NCI-H82 (cell line): Measurements from ENCODE around the gene SNX13.
A peak's percentile ranks its signal among the peaks of the same experiment; 100 is the strongest.

ENCODE experiments used
- DNase-seq: peaks from one replicate; lab custom pipeline; 2025; lab: John Stamatoyannopoulos, UW

Gene SNX13

GRCh38 chr7:17947620-17948019 lies 7.3 kb upstream of the SNX13 start:
- no peak for DNase-seq

GRCh38 chr7:17946591-17946990 lies 6.3 kb upstream of the SNX13 start:
- no peak for DNase-seq

GRCh38 chr7:17944720-17945119 lies 4.4 kb upstream of the SNX13 start:
- DNase-seq: no peak

GRCh38 chr7:17943006-17943405 lies 2.7 kb upstream of the SNX13 start:
- DNase-seq: no peak

GRCh38 chr7:17942231-17942630 lies 1.9 kb upstream of the SNX13 start:
- no peak for DNase-seq

GRCh38 chr7:17940951-17941431 lies 697 bp upstream of the SNX13 start:
- DNase-seq: peak; percentile 79

- peak; percentile 58 for DNase-seq
Observed at GRCh38 chr7:17939606-17940301, 540 bp downstream of the SNX13 start.

- DNase-seq: no peak
Observed at GRCh38 chr7:17939211-17939605, 1.1 kb downstream of the SNX13 start.

- no peak for DNase-seq
Observed at GRCh38 chr7:17937506-17938120, 2.7 kb downstream of the SNX13 start.

GRCh38 chr7:17936321-17936720 lies 4.0 kb downstream of the SNX13 start:
- DNase-seq: no peak

GRCh38 chr7:17934612-17935240 lies 5.6 kb downstream of the SNX13 start:
- DNase-seq: no peak

- DNase-seq: no peak
Observed at GRCh38 chr7:17934094-17934493, 6.2 kb downstream of the SNX13 start.

- no peak for DNase-seq
Observed at GRCh38 chr7:17932770-17933169, 7.5 kb downstream of the SNX13 start.

- no peak for DNase-seq
Observed at GRCh38 chr7:17931069-17931468, 9.2 kb downstream of the SNX13 start.

- DNase-seq: no peak
Observed at GRCh38 chr7:17930546-17930945, 9.7 kb downstream of the SNX13 start.

GRCh38 chr7:17929647-17930395 lies 10.5 kb downstream of the SNX13 start:
- DNase-seq: no peak

GRCh38 chr7:17928055-17928454 lies 12.2 kb downstream of the SNX13 start:
- DNase-seq: no peak

- no peak for DNase-seq
Observed at GRCh38 chr7:17921857-17922416, 18.4 kb downstream of the SNX13 start.

GRCh38 chr7:17917842-17918241 lies 22.5 kb downstream of the SNX13 start:
- no peak for DNase-seq

GRCh38 chr7:17916786-17917185 lies 23.5 kb downstream of the SNX13 start:
- DNase-seq: no peak

- no peak for DNase-seq
Observed at GRCh38 chr7:17915796-17916195, 24.5 kb downstream of the SNX13 start.

GRCh38 chr7:17915168-17915567 lies 25.1 kb downstream of the SNX13 start:
- no peak for DNase-seq
